Rectal smooth muscle tissue (tissue), 1 donor: Measurements from ENCODE around the gene TSTD1.
A peak's percentile ranks its signal among the peaks of the same experiment; 100 is the strongest.
"Not testable (repeated sequence)": the region's sequence is repeated elsewhere in the genome, so short reads cannot be mapped to it uniquely, and the experiment has no call there.

ENCODE experiments used
- H3K27ac ChIP-seq: one replicate; pipeline ENCODE4 v1.7.0; 2013; ENCODE audit warnings: low read depth, low read length, inconsistent platforms
- H3K27me3 ChIP-seq: one replicate; pipeline ENCODE4 v1.7.0; 2013; ENCODE audit warnings: low read length; ENCODE audit not compliant: control insufficient read depth, insufficient read depth
- H3K36me3 ChIP-seq: one replicate; pipeline ENCODE4 v1.7.0; 2013; ENCODE audit warnings: low read length; ENCODE audit not compliant: control insufficient read depth, insufficient read depth
- H3K4me1 ChIP-seq: one replicate; pipeline ENCODE4 v1.7.0; 2013; ENCODE audit warnings: low read length; ENCODE audit not compliant: control insufficient read depth, insufficient read depth
- H3K4me3 ChIP-seq: one replicate; pipeline ENCODE4 v1.7.0; 2013; ENCODE audit warnings: low read length
- H3K9ac ChIP-seq: one replicate; pipeline ENCODE4 v1.7.0; 2013; ENCODE audit warnings: low read length

Gene TSTD1

DNA sequence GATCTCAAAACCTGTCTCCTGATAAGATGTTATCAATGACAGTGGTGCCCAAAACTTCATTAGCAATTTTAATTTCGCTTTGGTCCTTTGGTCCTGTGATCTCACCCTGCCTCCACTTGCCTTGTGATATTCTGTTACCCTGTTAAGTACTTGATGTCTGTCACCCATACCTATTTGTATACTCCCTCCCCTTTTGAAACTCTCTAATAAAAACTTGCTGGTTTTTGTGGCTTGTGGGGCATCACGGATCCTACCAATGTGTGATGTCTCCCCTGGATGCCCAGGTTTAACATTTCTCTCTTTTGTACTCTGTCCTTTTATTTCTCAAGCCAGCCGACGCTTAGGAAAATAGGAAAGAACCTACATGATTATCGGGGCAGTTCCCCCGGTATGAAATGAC, 25.2 kb upstream of the TSTD1 start:
- H3K9ac ChIP-seq, H3K36me3 ChIP-seq, H3K4me1 ChIP-seq, H3K4me3 ChIP-seq, H3K27ac ChIP-seq, H3K27me3 ChIP-seq: not testable (repeated sequence)

GRCh38 chr1:161061419-161061818, 22.7 kb upstream of the TSTD1 start:
- no peaks in the 10 kb centered on the region for H3K4me1 ChIP-seq
- H3K27ac ChIP-seq = no peak overlapping the region
- H3K36me3 ChIP-seq = no peaks in the 10 kb centered on the region
- H3K9ac ChIP-seq = no peak overlapping the region
- no peak overlapping the region for H3K4me3 ChIP-seq
- H3K27me3 ChIP-seq = no peaks in the 10 kb centered on the region

GRCh38 chr1:161059293-161059692, 20.5 kb upstream of the TSTD1 start:
- Histone ChIP-seq H3K27ac (no peak overlapping the region), H3K27me3 (no peaks in the 10 kb centered on the region), H3K9ac (no peak overlapping the region), H3K4me3 (no peak overlapping the region), H3K36me3 (no peaks in the 10 kb centered on the region), H3K4me1 (no peaks in the 10 kb centered on the region)

- Histone ChIP-seq H3K4me3 (no peak overlapping the region), H3K36me3 (no peaks in the 10 kb centered on the region), H3K4me1 (no peaks in the 10 kb centered on the region), H3K9ac (no peak overlapping the region), H3K27me3 (no peaks in the 10 kb centered on the region), H3K27ac (no peak overlapping the region)
These were observed 16.0 kb upstream of the TSTD1 start for GRCh38 chr1:161054805-161055204.

GRCh38 chr1:161054232-161054631, 15.5 kb upstream of the TSTD1 start:
- H3K36me3 ChIP-seq = no peaks in the 10 kb centered on the region
- H3K4me1 ChIP-seq = no peaks in the 10 kb centered on the region
- no peaks in the 10 kb centered on the region for H3K27me3 ChIP-seq
- no peak overlapping the region for H3K4me3 ChIP-seq
- no peak overlapping the region for H3K27ac ChIP-seq
- no peak overlapping the region for H3K9ac ChIP-seq

- Histone ChIP-seq H3K27ac (no peak overlapping the region), H3K9ac (no peak overlapping the region), H3K27me3 (no peaks in the 10 kb centered on the region), H3K4me3 (no peak overlapping the region), H3K4me1 (no peaks in the 10 kb centered on the region), H3K36me3 (no peaks in the 10 kb centered on the region)
These were observed 14.1 kb upstream of the TSTD1 start for GRCh38 chr1:161052899-161053298.

GRCh38 chr1:161051219-161051618, 12.5 kb upstream of the TSTD1 start:
- H3K36me3 ChIP-seq = no peaks in the 10 kb centered on the region
- H3K9ac ChIP-seq = no peak overlapping the region
- no peaks in the 10 kb centered on the region for H3K27me3 ChIP-seq
- no peak overlapping the region for H3K4me3 ChIP-seq
- H3K4me1 ChIP-seq = peaks cover 3% of the 10 kb centered on the region
- H3K27ac ChIP-seq = no peak overlapping the region

- Histone ChIP-seq H3K27me3 (no peaks in the 10 kb centered on the region), H3K27ac (no peak overlapping the region), H3K36me3 (no peaks in the 10 kb centered on the region), H3K9ac (no peak overlapping the region), H3K4me1 (peaks cover 8% of the 10 kb centered on the region), H3K4me3 (no peak overlapping the region)
These were observed 10.4 kb upstream of the TSTD1 start for GRCh38 chr1:161048949-161049722.

- no peak overlapping the region for H3K4me3 ChIP-seq
- H3K27me3 ChIP-seq = no peaks in the 10 kb centered on the region
- H3K4me1 ChIP-seq = peaks cover 9% of the 10 kb centered on the region
- H3K36me3 ChIP-seq = no peaks in the 10 kb centered on the region
- H3K9ac ChIP-seq = no peak overlapping the region
- H3K27ac ChIP-seq = no peak overlapping the region
These were observed 9.0 kb upstream of the TSTD1 start for GRCh38 chr1:161047436-161048420.

DNA sequence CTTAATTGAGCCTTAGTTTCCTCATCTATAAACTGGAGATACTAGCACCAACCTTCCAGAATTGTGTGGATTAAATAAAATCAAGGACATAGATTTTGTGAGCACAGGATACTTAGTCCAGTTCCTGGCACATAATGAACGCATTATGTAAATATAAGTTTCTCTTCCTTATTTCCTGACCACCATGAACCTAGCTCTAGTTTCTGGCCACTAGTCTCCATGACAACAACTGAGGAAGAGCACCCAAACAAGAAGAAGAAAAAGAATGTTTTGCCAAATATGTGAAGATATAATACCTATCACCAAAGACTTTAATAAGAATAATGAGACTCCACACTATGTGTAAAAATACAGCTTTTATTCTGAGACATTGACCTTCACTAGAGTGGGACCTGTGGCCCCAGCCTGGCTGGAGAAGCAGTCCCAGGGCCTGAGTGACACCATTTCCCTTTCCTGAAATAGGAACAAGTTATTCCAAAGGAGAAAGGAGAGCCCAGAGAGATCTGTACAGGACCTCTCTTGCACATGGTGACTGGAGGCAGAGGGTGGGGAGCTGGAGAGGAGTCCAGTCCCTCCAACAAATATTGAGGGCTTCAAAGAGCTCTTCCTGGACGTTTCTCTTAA, 8.0 kb upstream of the TSTD1 start:
- no peaks in the 10 kb centered on the region for H3K27me3 ChIP-seq
- H3K4me3 ChIP-seq = peak overlapping the region; percentile 99
- peak overlapping the region; percentile 95 for H3K27ac ChIP-seq
- H3K4me1 ChIP-seq = peaks cover 9% of the 10 kb centered on the region
- H3K36me3 ChIP-seq = peaks cover 8% of the 10 kb centered on the region
- no peak overlapping the region for H3K9ac ChIP-seq

DNA sequence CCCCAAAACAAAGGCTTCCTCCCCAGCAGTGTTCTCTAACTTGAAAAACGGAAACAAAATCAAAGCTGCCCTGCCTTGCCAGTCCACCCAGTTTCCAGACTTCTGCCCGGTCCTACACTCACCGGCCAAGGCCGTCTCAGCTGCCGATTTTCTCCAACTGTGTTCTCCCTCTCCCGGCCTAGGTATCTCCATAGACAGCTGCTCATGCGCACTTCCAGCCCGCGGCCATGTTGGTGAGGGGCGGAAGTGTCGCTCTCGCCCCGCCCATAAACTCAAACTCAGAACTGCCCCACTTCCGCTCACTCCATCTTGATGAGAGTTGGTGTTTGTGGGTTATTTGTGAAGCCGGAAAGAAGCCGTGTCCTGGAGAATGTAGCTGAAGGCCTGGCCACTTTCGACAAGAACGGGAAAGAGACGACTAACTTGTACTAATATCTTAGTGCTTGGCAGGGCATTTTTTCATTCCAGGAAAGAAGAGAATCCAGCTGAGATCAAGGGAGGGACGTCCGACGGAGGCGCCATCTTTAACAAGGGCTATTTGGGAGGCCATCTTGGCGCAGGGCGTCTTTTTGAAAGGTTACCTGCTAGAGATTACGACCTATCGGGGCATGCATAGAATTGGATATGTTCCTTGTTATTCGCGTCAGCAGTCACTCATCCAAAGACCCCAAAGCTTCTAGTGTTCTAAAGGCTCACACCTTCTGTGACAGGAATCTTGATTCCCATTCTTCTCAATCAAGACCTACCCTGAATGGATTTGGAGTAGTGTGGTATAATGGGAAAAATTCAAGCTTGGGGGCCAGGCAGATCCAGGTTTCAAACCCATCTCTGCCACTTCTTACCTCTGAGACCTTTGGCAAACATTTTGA, 7.2 kb upstream of the TSTD1 start, which contains the start of gene USF1:
TSS of gene USF1 (minus strand) at position 242 of the 869 bp plus-strand sequence. CDS start 2,702 bp downstream, outside the sequence.
- Histone ChIP-seq H3K9ac (peak within 1 kb of the TSS; percentile 98), H3K27me3 (no peaks in the 10 kb centered on the region), H3K27ac (peak within 1 kb of the TSS; percentile 95), H3K4me3 (peak within 1 kb of the TSS; percentile 99), H3K4me1 (peaks cover 9% of the 10 kb centered on the region), H3K36me3 (peaks cover 14% of the 10 kb centered on the region)
